ENCODE results near the gene ANKRD60.

DNA sequence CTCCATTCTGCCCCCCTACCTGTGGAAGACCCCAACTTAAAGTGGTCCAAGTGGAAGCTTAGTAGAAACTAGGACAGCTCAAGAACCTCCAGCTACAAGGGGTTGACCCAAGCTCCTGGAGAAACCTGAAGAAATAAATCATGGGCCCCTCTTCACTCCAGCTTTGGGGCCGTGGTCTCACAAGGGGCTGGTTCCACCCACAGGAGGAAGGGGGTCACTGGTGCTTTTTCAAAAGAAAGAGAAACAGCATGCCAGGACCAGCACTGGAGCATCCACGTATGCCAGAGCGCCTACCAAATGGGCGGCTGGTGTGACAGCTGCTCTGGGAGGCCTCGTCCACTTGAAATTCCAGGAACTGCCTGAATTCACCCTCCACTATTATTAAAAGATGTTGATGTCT is 14.4 kb upstream of the ANKRD60 start:
- TF ChIP-seq, protein P1, sequence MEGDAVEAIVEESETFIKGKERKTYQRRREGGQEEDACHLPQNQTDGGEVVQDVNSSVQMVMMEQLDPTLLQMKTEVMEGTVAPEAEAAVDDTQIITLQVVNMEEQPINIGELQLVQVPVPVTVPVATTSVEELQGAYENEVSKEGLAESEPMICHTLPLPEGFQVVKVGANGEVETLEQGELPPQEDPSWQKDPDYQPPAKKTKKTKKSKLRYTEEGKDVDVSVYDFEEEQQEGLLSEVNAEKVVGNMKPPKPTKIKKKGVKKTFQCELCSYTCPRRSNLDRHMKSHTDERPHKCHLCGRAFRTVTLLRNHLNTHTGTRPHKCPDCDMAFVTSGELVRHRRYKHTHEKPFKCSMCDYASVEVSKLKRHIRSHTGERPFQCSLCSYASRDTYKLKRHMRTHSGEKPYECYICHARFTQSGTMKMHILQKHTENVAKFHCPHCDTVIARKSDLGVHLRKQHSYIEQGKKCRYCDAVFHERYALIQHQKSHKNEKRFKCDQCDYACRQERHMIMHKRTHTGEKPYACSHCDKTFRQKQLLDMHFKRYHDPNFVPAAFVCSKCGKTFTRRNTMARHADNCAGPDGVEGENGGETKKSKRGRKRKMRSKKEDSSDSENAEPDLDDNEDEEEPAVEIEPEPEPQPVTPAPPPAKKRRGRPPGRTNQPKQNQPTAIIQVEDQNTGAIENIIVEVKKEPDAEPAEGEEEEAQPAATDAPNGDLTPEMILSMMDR (IDR thresholded peaks at IDR 0.05) = no peak
- TF ChIP-seq POLR2A (IDR thresholded peaks at IDR 0.05) = no peak
